Right ventricle myocardium inferior (tissue), 1 donor: ENCODE data around the gene CERT1. TPM values are rescaled to one million over a fixed set of nuclear protein-coding genes. Genes with fewer than 3 reads are reported as not detected.

ENCODE experiments used
- ATAC-seq: fragments of 200-7000 bp; cut with Tn5 transposase; one replicate; pipeline ENCODE4 v1.9.1; 2020; ENCODE audit warnings: mild to moderate bottlenecking, moderate library complexity
- DNase-seq: peaks from one replicate; pipeline ENCODE4 v3.0.0; 2021; ENCODE audit errors: missing footprints
- intact Hi-C: fragments of 100-400 bp; cut with DNase I; formaldehyde crosslinking; loops from one replicate; pipeline ENCODE4 v1.11.0; 2022
- total RNA-seq: library from RNA; stranded (reverse); fragmentation: NEBNext Ultra II Directional; extraction: Animal tissue kit (Norgen Biotek cat#: 25700); gene quantifications from one replicate; pipeline ENCODE4 v1.2.1, GENCODE V29; 2021
- donor health status: DM: no; HTN: yes; CAD: no; lungs with severe emphysema.

Gene CERT1
- total RNA-seq, 1 donor from 2014 or later = 26.0 TPM

DNA sequence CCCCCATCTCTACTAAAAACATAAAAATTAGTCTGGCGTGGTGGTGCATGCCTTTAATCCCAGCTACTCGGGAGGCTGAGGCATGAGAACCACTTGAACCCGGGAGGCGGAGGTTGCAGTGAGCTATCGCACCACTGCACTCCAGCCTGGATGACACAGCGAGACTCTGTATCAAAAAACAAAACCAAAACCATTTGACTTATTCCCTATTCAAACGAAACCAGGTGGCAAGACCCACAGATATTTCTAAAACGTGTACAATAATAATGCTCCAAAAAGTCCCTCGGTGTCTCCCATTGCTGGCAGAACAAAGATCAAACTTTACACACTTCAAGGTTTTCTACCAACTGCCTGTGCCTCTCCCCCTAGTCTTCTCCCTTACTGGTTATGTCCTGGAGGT lies 144.6 kb downstream of the CERT1 start:
- DNase-seq (no peak), ATAC-seq (no peak)
- intact Hi-C loops = no loop called here

DNA sequence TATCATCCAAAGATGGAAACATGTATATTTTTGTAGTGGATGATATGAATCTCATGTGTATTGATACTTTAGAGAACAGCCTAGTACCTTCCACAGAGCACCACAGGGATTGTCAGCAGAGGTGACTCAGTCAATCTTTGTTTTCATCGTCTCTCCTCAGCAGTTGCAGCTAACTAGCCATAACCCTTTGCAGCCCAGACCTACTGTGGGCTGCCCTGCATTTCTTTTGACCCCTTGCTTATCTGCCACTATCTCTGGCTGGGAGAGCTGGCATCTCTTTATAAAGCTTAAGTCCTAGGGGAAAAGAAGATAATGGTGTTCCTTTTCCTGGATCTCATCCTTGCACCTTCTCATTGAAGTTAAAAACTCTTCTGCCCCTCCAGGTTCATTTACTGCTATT lies 145.7 kb downstream of the CERT1 start:
- intact Hi-C loops = no loop called here

DNA sequence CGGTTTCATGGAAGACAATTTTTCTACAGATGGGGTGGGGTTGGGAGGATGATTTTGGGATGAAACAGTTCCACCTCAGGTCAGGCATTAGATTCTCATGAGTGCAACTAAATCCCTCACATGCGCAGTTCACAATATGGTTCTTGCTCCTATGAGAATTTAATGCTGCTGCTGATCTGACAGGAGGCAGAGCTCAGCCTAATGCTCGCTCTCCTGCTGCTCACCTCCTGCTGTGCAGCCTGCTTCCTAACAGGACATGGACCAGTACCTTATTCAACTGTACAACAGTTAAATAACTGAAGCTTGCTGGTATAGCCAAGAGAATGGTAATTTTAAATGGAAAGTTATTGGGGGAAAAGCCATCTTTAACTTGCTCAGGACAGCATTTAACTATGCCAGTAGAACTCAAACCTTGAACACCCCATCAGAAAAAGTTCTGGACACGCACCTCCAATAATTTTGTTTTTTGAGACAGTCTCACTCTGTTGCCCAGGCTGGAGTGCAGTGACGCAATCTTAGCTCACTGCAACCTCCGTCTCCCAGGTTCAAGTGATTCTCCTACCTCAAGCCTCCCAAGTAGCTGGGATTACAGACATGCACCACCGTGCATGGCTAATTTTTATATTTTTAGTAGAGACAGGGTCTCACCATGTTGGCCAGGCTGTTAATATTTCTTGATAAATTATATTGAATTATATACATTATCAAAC lies 146.7 kb downstream of the CERT1 start:
- intact Hi-C loops = no loop called here
- DNase-seq (no peak), ATAC-seq (no peak)

More for the DNA sequence above, 145.7 kb downstream of the CERT1 start:
- DNase-seq (no peak), ATAC-seq (no peak)

DNA sequence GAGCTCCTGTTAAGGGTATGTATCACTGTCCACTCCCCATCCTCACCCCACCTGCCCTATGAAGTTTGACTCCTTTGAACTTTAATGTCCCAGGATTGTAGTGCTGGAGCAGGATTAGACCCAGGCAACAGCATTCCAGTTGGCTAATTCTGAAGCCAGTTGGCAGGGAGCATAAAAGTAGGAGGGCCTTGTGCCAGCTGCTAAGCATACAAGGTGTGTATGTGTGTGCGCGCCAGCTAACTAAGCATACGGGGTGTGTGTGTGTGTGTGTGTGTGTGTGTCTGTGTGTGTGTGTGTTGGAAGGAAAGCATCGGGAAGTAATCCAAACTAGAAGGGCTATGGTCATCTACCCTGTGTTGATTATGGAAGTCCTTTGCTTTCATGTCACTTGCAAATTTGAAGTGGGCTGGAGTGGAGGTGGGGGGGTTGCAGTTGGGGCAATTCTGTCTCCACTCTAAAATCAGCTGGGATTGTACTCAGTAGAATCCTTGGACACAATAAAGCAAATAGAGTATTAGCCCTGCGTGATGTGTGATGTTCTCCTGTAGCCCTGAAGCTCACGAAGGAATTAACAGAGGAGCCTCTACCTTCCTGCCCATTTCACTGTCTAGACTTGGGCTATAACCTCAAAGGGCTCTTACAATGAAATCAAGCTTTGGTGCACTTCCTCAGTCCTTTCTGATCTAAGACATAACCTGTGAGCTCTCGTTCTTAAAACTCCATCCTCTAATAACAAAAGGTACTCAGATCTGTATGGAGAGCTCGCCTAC lies 147.5 kb downstream of the CERT1 start:
- intact Hi-C loops = no loop called here
- DNase-seq (no peak), ATAC-seq (peak; percentile 82)

DNA sequence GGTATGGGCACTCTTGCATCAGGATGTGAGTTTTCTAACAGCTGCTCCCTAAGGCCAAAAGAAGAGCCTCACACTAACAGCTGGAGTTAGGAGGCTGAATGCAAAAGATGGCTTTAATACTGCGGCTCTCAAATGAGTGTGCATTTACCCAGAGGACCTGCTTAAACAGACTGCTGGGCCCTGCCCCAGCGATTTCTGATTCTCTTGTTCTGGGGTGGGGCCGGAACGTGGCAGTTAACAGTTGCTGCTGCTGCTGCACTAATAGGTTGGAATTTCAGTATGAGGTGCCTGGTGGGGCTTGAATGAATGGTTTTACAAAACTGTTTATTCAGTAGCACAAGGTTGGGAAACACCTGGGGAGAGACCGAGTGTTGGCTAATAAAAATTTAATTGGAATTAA lies 148.3 kb downstream of the CERT1 start:
- intact Hi-C loops = no loop called here
- DNase-seq (no peak), ATAC-seq (no peak)

DNA sequence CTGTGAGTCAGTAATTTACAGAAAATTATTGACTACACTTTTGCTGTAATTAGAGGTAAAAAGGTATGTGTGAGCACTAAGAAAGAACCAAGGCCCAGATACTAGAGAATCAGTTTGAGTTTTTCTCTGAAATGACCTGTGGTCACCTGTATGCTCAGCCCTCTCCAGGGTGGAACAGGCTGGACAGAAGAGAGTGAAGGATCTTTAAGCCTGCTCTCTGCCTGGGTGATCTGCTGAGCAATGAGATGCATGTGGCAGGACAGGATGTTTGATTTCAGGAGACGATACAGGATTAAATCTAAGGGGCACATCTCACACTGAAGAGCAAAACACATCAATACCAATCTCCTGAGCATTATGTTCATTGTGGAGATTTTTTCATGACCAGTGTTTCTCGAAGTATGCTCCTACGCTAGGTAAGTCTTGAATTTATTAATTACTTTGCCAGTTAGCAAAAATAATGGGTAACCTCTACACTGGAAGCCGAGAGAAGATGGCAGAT lies 148.9 kb downstream of the CERT1 start:
- DNase-seq (no peak), ATAC-seq (no peak)
- intact Hi-C loops = no loop called here

DNA sequence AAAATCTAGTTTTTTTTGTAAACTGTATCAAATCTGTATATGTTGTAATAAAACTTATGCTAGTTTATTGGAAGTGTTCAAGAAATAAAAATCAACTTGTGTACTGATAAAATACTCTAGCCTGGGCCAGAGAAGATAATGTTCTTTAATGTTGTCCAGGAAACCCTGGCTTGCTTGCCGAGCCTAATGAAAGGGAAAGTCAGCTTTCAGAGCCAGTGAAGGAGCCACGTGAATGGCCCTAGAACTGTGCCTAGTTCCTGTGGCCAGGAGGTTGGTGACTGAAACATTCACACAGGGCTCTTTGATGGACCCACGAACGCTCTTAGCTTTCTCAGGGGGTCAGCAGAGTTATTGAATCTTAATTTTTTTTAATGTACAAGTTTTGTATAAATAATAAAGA lies 150.1 kb downstream of the CERT1 start:
- intact Hi-C loops = no loop called here
- no peak for ATAC-seq
- DNase-seq = no peak

DNA sequence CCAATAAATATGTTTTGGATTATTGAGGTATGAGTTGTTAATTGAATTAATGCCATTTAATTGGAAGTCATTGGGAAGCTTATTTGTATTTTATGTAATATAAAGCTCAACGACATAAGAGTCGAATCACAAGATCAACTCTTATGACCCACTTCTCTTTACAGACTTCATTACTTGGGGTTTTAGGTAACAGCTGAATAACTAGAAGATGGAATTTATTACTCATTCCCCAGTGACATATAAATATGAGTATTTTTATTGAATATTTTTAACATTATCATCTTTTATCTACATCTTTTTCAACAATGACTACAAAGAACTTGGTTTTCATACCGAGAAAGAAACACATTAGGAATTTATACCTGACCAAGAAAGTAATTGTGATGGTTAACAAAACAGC lies 153.3 kb downstream of the CERT1 start:
- intact Hi-C loops = no loop called here
- DNase-seq (no peak), ATAC-seq (no peak)

DNA sequence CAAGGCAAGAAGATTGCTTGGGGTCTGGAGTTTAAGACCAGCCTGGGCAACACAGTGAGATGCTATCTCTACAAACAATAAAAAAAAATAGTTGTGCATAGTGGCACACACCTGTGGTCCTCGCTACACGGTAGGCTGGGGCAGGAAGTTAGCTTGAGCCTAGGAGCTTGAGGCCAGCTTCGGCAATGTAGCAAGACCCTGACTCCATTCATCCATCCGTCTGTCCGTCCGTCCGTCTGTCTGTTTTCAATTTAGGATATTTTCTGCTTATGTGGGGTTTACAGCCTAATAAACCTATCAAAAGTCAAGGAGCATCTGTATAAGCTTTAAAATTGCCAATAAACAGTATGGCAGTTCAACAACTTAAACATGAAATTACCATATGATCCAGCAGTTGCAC lies 154.7 kb downstream of the CERT1 start:
- no peak for ATAC-seq
- intact Hi-C loops = no loop called here
- DNase-seq = no peak

DNA sequence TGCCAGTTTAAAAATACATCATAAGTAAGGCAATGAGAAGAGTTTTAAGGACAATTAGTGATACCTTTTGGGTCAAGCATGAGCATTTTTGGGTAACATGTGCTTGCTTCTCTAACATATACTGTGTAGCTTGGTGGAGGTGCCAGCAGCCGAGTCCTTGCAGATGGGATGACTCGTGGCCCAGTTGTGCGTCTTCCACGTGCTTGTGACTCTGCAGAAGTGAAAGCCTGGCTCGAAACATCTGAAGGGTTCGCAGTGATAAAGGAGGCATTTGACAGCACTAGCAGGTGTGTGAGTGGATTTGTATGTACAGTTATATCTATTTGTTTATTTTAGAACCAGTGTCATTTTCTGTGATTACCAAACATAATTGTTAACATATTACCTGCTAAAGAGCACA lies 156.2 kb downstream of the CERT1 start:
- intact Hi-C loops = no loop called here
- DNase-seq (no peak), ATAC-seq (no peak)

DNA sequence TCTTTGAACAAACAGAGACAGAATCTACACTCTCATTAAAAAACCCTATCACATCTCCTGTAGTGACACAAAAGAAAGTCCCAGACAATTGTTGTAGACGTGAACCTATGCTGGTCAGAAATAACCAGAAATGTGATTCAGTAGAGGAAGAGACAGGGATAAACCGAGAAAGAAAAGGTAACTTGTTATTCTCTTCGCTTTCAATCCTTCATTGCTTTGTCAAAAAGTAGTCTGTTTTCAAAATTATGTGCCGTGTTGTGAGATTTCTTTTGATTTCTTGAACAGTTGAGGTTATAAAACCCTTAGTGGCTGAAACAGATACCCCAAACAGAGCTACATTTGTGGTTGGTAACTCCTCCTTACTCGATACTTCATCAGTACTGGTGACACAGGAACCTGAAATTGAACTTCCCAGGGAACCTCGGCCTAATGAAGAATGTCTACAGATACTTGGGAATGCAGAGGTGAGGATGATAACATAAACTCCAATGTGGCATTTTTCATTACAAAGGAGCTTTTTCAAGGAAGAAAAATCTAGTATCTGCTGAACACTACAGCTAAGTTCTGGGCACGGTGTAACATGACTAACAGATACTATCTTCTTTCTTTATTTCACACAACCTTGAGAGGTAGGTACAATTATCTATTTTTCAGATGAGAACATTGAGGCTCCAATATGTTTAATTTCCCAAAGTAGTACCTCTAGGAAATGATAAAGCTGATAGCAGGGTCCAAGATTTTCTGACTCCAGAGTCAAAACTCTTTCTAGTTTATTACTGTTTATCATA lies 160.1 kb downstream of the CERT1 start:
- no peak for ATAC-seq
- intact Hi-C loops = no loop called here

DNA sequence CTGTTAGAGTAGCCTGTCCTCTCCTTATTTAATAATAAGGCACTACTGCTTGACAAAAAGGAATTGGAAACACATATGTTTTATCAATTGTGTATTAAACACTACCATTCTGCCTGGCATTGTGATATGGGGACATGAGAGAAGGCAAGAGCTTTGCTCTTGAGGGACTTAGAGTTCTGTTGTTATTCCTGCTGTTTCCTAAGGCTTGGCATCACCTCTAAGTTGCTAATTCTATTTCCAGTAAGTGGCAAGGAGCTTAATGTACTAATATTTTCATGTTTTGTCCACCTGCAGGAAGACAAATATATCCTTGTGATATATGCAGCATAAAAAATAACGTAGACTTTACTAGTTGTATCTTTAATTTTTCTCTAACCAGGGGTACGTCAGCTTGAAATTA lies 161.8 kb downstream of the CERT1 start:
- intact Hi-C loops = no loop called here
- ATAC-seq = no peak
- DNase-seq = no peak

More for the DNA sequence above, 160.1 kb downstream of the CERT1 start:
- no peak for DNase-seq

DNA sequence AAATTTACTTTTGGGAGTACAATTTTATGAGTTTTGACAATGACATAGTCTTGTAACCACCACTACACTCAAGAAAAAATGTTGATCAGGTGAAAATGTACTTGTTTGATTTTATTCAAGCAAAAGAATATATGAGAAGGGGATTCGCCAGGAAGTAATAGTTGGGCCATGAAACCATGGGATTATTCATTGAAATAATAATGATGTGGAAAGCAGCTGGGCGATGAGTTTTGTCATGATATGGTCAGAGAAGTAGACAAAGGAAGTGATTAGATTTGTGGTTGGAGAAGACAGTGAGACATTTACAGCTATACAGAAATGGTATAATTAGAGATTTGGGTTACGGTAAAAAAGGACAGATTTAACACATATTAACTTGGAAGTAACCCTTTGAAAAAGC lies 163.2 kb downstream of the CERT1 start:
- ATAC-seq (no peak), DNase-seq (no peak)
- intact Hi-C loops = no loop called here

DNA sequence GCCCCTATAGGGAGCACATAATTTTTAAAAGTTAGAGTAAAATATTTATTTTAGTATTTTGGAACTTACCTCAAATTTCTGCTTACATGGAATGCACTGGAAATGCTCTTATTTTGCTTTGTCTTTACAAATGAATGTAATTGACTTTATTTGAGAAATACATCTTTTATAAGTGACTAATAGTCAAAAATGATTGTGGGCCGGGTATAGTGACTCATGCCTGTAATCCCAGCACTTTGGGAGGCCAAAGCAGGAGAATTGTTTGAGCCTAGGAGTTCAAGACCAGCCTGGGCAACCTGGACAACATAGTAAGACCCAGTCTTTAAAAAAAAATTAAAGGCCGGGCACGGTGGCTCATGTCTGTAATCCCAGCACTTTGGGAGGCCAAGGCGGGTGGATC lies 168.6 kb downstream of the CERT1 start:
- ATAC-seq (no peak), DNase-seq (no peak)
- intact Hi-C loops = no loop called here

DNA sequence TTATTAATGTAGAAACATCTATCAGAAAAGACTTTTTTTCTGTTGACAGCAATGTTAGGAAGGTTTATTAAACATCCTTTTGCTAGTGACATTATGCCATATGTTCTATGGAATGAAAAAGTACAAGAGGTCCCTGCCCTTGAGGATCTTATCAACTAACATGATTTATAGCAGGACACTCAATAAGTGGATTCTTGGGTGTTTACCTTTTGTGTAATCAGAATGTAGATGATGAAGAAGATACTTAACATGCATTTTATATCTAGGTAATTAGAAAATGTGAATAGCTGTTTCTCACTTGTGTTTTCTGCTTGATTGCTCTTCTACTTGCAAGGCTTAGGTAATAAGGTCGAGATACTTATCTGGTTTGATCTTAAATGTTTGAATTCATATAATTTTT lies 169.5 kb downstream of the CERT1 start:
- intact Hi-C loops = no loop called here
- ATAC-seq (no peak), DNase-seq (no peak)

DNA sequence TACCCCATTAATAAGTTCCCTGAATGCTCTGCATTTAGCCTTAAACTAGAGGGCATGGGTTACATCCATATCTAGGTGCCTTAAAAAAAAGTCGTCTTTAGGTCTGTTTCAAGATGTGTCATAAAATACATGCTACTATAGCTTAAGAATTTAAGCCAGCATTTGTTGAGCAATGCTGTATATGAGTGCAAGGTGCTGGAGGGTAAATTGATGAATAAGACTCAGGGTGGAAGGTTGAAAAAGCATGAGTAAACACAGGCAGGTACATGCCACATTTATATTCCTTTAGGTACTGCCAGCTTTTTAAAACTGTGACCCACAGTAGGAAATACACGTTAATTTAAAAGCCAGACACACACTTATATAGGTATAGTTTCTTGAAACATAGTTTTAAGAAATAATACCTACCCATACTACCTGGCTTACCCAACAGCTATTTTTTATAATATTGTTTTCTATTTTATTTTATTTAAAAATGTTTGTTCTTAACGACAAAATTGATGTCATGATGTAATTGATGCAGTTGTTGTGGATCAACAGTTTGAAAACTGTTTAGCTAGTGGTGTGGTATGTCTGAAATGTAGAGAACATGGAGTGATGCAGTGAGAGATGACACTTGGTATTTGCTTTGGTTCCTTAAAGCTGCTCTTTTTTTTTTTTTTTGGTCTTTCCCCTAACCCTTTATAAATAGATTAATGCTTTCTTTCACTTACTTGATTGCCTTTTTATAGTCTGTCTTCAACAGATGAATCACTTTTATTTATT lies 170.5 kb downstream of the CERT1 start:
- DNase-seq (no peak), ATAC-seq (no peak)
- intact Hi-C loops = no loop called here

DNA sequence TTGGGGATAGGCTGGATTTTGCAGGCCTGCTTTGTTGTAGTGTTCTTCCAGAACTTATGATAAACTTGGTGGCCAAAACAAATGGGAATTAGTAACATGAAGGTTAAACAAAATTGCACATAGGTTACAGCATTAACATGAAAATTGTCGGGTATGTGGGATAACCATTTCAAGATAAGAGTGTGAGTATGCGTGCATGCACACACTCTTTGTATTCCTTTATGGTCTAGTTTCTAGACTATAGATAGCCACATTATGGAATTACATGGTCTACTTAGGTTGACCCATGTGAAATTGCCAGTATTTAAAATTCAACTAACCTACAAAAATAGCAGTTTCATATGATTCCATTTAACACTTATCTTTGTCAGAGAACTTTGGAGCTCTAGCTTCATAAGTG lies 173.0 kb downstream of the CERT1 start:
- no peak for ATAC-seq
- intact Hi-C loops = loop anchor here (5.0 to 10.0 kb wide), 2 partner anchors 169 to 284 kb away; partner anchors contain the start of gene GCNT4

DNA sequence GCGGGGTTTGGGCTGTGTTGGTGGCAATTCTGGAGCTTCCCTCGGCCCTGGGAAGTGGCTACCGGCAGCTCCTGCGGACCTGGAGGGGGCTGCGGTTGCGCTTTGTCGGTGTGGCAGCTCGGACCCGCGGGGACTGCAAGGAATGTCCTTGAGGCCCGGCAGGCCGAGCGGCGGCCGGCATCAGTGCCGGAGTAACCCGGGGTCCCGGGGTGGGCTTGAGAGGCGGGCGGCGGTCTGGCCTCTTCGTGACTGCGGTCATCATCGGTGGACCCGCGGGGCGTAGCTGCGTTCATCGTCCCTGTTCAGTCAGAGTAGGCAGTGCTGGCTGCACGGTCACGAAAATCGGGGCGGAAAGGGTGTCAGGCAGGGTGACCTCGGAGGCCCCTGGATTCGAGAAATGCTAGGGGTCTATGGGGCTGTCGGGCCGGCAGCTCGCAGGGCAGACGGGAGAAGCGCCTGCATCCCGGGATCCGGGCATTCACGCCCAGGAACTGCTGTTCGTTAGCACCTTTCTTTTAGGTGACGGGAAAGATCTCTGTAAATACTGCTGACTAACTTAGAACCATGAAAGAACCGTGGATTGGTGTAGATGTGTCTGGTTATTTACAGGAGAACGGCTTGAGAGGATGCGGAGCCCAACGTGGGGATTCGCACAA lies 173.9 kb downstream of the CERT1 start:
- intact Hi-C loops = loop anchor here (2.0 to 10.0 kb wide), 3 partner anchors 101 to 283 kb away; partner anchors contain the start of genes ANKRD31 and GCNT4
- no peak for DNase-seq
- peak; percentile 4 for ATAC-seq

More for the DNA sequence above, 173.0 kb downstream of the CERT1 start:
- DNase-seq = no peak
